AG08395 (cell line): Measurements from ENCODE around the gene ZGRF1.
"Not testable (repeated sequence)": the region's sequence is repeated elsewhere in the genome, so short reads cannot be mapped to it uniquely, and the experiment has no call there.

Experiments
- DNase-seq: peaks from one replicate; pipeline ENCODE4 v3.0.0; 2012; ENCODE audit warnings: mixed read lengths, low spot score

Gene ZGRF1, protein sequence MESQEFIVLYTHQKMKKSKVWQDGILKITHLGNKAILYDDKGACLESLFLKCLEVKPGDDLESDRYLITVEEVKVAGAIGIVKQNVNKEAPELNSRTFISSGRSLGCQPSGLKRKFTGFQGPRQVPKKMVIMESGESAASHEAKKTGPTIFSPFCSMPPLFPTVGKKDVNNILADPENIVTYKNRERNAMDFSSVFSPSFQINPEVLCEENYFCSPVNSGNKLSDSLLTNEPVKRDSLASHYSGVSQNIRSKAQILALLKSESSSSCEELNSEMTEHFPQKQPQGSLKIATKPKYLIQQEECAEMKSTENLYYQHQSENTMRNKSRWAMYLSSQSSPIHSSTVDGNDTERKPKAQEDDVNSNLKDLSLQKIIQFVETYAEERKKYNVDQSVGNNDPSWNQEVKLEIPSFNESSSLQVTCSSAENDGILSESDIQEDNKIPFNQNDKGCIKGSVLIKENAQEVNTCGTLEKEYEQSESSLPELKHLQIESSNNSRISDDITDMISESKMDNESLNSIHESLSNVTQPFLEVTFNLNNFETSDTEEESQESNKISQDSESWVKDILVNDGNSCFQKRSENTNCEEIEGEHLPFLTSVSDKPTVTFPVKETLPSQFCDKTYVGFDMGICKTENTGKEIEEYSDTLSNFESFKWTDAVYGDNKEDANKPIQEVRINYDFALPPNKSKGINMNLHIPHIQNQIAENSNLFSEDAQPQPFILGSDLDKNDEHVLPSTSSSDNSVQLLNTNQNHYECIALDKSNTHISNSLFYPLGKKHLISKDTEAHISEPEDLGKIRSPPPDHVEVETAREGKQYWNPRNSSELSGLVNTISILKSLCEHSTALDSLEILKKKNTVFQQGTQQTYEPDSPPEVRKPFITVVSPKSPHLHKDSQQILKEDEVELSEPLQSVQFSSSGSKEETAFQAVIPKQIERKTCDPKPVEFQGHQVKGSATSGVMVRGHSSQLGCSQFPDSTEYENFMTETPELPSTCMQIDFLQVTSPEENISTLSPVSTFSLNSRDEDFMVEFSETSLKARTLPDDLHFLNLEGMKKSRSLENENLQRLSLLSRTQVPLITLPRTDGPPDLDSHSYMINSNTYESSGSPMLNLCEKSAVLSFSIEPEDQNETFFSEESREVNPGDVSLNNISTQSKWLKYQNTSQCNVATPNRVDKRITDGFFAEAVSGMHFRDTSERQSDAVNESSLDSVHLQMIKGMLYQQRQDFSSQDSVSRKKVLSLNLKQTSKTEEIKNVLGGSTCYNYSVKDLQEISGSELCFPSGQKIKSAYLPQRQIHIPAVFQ (N-terminal part only)

GRCh38 chr4:112636688-112637551 is at the start of gene ZGRF1, which contains the start of gene LARP7:
TSS of gene ZGRF1 (minus strand) at chr4:112636909. CDS start at chr4:112633176, 3,733 bp downstream.
TSS of gene LARP7 (plus strand) at chr4:112637143. CDS start at chr4:112644670, 7,527 bp downstream.
- DNase-seq, result peak; percentile 95

DNA sequence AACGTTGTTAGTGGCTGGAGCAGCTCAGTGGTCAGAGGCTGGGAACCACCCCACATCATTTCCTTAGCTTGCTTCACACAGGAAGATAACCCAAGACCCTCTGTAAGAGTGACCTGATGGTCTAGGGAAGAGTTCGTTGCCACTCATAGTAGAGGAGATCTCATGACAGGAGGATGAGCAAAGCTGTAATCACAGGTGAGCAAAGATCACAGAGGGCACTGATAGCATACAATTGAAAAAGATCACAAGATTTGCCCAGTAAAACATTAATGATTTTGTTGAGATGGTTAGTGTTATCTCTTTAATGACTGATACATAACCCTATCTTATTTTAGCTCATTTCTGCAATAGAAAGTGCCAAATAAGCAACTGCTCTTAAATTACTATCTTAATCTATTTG is 44.3 kb upstream of the ZGRF1 start:
- DNase-seq, result no peak

GRCh38 chr4:112677519-112678091 is 40.9 kb upstream of the ZGRF1 start:
- DNase-seq, result no peak

GRCh38 chr4:112674376-112674775 is 37.7 kb upstream of the ZGRF1 start:
- no peak for DNase-seq

DNA sequence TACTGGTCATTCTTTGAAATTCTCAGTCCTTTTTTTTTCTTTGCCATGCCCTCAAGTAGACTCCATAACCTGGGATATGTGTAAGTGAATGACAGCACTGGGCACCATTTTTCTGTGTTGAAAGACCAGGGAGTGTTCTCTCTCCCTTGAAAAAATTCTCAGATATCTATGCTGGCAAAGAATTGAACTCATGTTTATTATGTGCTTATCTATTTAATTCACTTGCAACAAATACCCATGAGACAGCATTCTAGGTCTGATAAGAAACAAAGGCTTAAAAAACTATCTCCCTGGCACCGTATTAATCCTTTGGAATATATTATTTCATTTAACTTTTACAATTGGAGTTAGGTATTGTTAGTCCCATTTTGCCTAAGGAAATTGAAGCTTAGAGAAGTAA is 37.0 kb upstream of the ZGRF1 start:
- no peak for DNase-seq

DNA sequence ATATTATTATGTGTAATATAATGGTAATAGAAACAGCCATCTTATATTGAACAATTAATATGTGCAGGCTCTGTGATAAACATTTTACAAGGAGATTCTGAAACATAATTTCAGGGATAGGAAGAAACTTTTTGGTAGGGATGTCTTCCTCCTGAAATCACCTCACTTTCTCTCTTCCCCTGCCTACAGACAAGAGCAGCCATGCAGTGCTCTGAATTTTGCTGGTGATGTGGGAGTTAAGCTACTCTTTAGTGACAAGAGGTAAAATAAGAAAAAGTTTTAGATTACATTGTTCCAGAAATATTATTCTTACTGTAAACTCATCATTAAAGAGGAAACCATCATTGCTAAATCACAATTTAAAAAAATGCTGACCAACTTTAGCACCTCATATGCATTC is 36.4 kb upstream of the ZGRF1 start:
- no peak for DNase-seq

DNA sequence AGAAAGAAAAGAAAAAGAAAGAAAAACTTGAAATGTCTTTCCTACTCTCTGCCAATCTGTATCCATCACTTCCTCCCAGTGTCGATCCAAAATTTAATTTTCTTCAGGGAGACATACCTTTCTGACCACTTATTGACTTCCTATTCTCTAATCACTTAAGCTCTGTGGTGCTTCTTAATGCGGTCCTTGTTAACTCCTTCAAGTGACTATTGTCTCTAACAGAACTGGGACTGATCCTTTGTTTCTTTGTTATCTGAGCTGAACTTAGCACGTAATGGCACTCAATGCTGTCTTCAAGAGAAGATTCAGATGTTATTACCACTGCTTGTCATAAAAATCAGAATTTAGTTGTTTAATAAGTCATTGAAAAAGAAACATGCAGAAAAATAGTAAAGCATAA is 31.4 kb upstream of the ZGRF1 start:
- no peak for DNase-seq

- no peak for DNase-seq
Observed at GRCh38 chr4:112664611-112665010, 27.9 kb upstream of the ZGRF1 start.

DNA sequence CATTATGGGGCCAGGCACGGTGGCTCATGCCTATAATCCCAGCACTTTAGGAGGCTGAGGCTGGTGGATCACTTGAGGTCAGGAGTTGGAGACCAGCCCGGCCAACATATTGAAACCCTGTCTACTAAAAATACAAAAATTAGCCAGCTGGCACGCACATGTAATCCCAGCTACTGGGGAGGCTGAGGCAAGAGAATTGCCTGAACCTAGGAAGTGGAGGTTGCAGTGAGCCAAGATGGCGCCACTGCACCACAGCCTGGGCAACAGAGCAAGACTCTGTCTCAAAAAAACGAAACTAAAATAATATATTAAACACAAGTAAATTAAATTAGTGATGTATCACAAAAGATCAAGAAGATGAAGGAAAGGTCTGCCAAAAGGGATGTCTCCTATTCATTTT is 19.4 kb upstream of the ZGRF1 start:
- DNase-seq, result not testable (repeated sequence)

- no peak for DNase-seq
Observed at GRCh38 chr4:112655270-112655669, 18.6 kb upstream of the ZGRF1 start.

DNA sequence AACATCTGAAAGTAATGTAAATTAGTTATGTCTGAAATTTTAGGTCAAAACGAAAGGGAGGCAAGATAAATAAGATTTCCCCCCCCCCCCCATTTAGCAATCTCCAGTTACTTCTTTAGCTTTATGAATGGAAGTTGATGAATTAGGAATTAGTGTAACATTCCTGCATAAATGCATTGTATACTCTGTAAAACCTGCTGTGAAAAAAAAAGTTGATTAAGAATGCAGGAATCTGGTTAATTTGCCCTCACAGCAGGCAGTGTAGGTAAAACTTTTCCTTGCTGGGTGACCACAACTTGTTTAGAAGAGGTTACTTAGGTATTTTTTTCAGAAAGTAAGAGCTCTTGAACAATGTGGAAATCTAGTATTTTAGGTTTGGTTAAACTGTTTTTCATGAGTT is 15.5 kb upstream of the ZGRF1 start:
- DNase-seq, result no peak

DNA sequence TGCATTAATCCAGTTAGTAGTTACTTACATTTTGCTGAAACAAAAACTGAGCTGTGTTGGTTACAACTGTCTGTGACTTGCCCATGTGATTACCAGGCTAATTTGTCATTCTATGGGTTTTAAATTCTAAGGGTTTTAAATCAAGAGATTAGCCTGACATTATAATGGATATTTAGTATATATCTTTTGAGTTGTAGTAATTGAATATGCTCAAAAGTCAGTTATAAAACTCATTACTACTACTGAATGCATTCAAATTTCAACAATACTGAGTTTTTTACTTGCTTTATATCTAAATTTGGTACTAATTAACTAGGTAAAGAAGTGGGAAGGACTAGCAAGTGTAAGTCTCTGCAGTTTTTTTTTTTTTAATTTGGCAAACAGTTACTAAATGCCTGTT is 14.9 kb upstream of the ZGRF1 start:
- no peak for DNase-seq

- DNase-seq, result no peak
Observed at GRCh38 chr4:112650332-112650731, 13.6 kb upstream of the ZGRF1 start.

DNA sequence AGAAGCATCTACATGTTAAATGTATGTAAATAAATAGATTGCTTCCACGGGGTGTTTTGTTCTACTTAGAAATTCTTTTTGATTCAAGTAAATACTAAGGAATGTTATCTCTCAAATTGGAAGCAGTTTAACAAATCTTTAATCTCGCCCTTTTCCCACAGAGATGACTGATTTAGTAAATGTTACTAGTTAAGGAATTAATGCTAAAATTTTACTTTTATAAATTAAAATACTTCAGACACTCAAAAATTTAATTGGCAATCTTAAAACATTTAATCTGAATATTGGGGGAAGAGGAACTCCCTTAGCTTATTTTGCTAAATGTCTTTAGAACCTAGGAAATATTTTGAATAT is 12.3 kb upstream of the ZGRF1 start:
- no peak for DNase-seq

DNA sequence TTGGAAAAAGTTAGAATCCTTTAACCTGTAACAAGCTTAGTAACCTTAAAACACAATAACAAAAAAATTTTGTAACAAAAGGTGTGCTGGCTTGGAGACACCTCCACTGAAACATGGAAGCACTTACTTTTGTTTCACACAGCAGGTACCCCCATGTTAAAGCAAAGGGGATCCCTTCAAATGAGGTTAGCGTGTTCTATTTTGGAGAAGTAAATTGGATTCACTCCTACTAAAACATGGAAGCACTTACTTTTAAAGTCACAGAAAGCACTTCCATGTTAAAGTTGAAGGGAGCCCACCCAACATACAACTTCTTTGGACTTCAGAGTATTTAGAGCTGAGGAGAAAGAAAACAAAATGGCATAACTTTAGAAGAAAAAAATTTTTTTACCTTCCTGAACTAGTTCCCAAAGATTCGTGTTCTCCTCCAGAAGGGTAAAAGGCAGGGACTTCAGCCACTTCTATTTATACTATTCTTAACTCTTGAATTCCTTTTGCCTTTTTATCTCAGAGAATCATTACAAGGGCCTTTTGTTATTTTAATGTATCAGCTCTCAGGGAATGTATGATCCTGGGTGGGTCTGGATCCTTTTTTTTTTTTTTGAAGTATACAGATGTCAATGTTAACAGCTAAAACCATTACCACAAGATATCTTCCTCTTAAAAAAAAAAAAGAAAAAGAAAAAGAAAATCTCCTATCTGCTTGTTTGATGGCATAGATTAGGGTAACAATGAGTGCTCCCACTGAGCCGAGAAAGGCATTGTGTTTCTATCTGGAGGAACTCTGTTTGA is 11.8 kb upstream of the ZGRF1 start:
- no peak for DNase-seq

DNA sequence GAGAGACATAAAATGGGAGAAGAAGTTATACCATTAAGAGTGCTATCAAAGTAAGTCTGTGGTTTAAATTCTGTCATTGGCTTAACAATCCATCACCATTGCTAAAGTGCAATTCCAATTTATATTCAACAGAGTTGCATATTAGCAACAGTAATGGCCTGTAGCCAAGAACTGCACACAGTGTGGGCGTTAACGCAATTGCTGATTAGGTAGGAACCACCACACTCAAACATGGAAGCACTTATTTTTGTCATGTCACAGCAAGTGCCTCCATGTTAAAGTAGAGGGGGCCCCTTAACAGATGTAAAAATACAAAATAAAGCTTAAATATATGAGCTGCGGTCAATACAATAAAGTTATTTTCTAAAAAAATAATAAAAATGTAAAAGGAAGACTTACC is 11.1 kb upstream of the ZGRF1 start:
- no peak for DNase-seq

DNA sequence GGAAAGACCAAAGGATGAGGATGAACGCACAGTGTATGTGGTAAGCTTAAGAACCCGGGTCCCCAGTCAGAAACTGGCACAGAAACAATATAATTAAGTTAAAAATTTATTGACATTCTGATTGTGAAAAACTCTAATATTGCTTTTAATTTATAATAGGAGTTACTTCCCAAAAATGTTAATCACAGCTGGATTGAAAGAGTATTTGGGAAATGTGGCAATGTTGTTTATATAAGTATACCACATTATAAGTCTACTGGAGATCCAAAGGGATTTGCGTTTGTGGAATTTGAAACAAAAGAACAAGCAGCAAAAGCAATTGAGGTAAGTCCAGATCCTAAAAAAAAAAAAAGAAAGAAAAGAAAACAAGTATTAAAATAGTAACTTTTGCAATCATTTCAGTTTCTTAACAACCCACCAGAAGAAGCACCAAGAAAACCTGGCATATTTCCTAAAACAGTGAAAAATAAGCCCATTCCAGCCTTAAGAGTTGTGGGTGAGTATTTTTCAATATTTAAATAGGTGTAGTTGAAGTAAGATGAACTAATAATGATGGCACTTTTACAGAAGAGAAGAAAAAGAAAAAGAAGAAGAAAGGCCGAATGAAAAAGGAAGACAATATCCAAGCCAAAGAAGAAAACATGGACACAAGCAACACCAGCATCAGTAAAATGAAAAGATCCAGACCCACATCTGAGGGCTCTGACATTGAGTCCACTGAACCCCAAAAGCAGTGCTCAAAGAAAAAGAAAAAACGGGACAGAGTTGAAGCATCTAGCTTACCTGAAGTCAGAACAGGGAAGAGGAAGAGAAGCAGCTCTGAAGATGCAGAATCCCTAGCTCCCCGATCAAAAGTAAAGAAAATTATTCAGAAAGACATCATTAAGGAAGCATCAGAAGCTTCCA is 10.2 kb upstream of the ZGRF1 start:
- DNase-seq, result no peak

GRCh38 chr4:112645541-112646329 is 9.0 kb upstream of the ZGRF1 start:
- DNase-seq, result no peak
